Measurements from ENCODE around the gene RSPH1.

DNA sequence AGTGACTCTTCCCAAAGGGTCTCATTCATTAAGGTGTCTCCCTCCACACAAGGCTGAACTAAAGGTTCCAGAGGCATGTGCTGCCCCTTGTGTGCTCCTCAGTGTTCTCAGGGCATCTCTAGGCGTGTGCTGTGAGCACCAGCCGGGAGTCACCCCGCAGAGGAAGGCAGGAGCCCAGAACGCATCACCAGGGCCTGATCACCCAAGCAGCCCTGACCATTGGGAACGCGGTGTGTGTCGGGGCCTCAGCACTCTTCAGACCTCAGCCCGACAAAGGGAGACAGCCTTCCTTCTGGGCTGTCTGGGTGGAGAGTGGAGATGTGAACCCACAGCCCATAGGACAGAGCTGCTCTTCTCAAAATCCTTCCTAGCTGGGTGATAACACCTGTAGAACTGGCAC, 26.7 kb upstream of the RSPH1 start:
- no peak for TF ChIP-seq EZH2 (IDR thresholded peaks at IDR 0.05; ENCODE audit: borderline replicate concordance, low read length)
- no peak for TF ChIP-seq CTCF (conservative IDR thresholded peaks at IDR 0.05 in 1 of 2, IDR thresholded peaks at IDR 0.05 in 1 of 2; ENCODE audit: extremely low read depth in 1 of 2, insufficient read depth in 1 of 2, low read depth in 1 of 2, low read length in 2 of 2)
